Nephron progenitor cell (in vitro differentiated cells): Measurements from ENCODE around the gene CFAP70.
A peak's percentile ranks its signal among the peaks of the same experiment; 100 is the strongest.

Experiments
- DNase-seq: peaks from one replicate; pipeline ENCODE4 v3.0.0; 2021
- H3K27ac Mint-ChIP-seq: 2 replicates; pipeline ENCODE4 v1.8.0; 2021; ENCODE audit warnings: mild to moderate bottlenecking, moderate library complexity, mixed read lengths
- H3K27me3 Mint-ChIP-seq: 2 replicates; pipeline ENCODE4 v1.8.0; 2021; ENCODE audit warnings: mild to moderate bottlenecking, low read depth, mixed read lengths; ENCODE audit not compliant: poor library complexity
- H3K36me3 Mint-ChIP-seq: 2 replicates; pipeline ENCODE4 v1.8.0; 2021; ENCODE audit warnings: low read depth, mixed read lengths
- H3K4me1 Mint-ChIP-seq: 2 replicates; pipeline ENCODE4 v1.8.0; 2021; ENCODE audit warnings: mixed read lengths
- H3K4me3 Mint-ChIP-seq: 2 replicates; pipeline ENCODE4 v1.8.0; 2021; ENCODE audit warnings: mild to moderate bottlenecking, moderate library complexity, mixed read lengths
- H3K9me3 Mint-ChIP-seq: 2 replicates; pipeline ENCODE4 v1.8.0; 2021; ENCODE audit warnings: mild to moderate bottlenecking, moderate library complexity, mixed read lengths
- CTCF ChIP-seq: fragments of 200-600 bp; sonication (generic); IDR thresholded peaks from 2 replicates; pipeline ENCODE4 v1.5.0; 2021; ENCODE audit warnings: antibody characterized with exemption

CFAP70 gene

GRCh38 chr10:73248259-73248724 is 110.4 kb downstream of the CFAP70 start:
- peaks cover 51% of the 10 kb centered on the region for H3K36me3 Mint-ChIP-seq
- H3K4me1 Mint-ChIP-seq = peaks cover 64% of the 10 kb centered on the region
- peak overlapping the region; percentile 97 for H3K4me3 Mint-ChIP-seq
- no peak for TF ChIP-seq CTCF
- no peak for DNase-seq
- no peaks in the 10 kb centered on the region for H3K27me3 Mint-ChIP-seq
- peak overlapping the region; percentile 99 for H3K27ac Mint-ChIP-seq
- H3K9me3 Mint-ChIP-seq = no peaks in the 10 kb centered on the region

GRCh38 chr10:73247509-73248258 is 111.0 kb downstream of the CFAP70 start:
- Mint-ChIP-seq H3K4me1 (peaks cover 65% of the 10 kb centered on the region), H3K4me3 (peak overlapping the region; percentile 97), H3K27ac (peak overlapping the region; percentile 99), H3K36me3 (peaks cover 57% of the 10 kb centered on the region), H3K9me3 (no peaks in the 10 kb centered on the region), H3K27me3 (no peaks in the 10 kb centered on the region)
- TF ChIP-seq CTCF = no peak
- no peak for DNase-seq

- Mint-ChIP-seq H3K4me3 (peak within 1 kb of the TSS; percentile 97), H3K4me1 (peaks cover 63% of the 10 kb centered on the region)
- DNase-seq = peak; percentile 98
These were observed 111.8 kb downstream of the CFAP70 start, which contains the start of gene DNAJC9 for GRCh38 chr10:73246646-73247508. TSS of gene DNAJC9 (minus strand) at chr10:73247255. CDS start at chr10:73247189, 66 bp downstream.

GRCh38 chr10:73246322-73246645 is 112.4 kb downstream of the CFAP70 start:
- peak overlapping the region; percentile 99 for H3K27ac Mint-ChIP-seq
- no peak for DNase-seq
- no peaks in the 10 kb centered on the region for H3K9me3 Mint-ChIP-seq
- peak overlapping the region; percentile 97 for H3K4me3 Mint-ChIP-seq
- H3K27me3 Mint-ChIP-seq = no peaks in the 10 kb centered on the region
- peaks cover 57% of the 10 kb centered on the region for H3K4me1 Mint-ChIP-seq
- peaks cover 65% of the 10 kb centered on the region for H3K36me3 Mint-ChIP-seq
- no peak for TF ChIP-seq CTCF

More at GRCh38 chr10:73246646-73247508, 111.8 kb downstream of the CFAP70 start, which contains the start of gene DNAJC9:
- Mint-ChIP-seq H3K36me3 (peaks cover 63% of the 10 kb centered on the region), H3K27ac (peak within 1 kb of the TSS; percentile 99), H3K27me3 (no peaks in the 10 kb centered on the region), H3K9me3 (no peaks in the 10 kb centered on the region)
- TF ChIP-seq CTCF = no peak

GRCh38 chr10:73244866-73245477 is 113.7 kb downstream of the CFAP70 start:
- Mint-ChIP-seq H3K36me3 (peaks cover 64% of the 10 kb centered on the region), H3K27ac (peak overlapping the region; percentile 58), H3K4me1 (peaks cover 46% of the 10 kb centered on the region), H3K4me3 (peak overlapping the region; percentile 97), H3K9me3 (no peaks in the 10 kb centered on the region), H3K27me3 (no peaks in the 10 kb centered on the region)
- DNase-seq = no peak
- no peak for TF ChIP-seq CTCF
